Cerebellar nuclear complex (tissue), 1 donor: Measurements from ENCODE around the gene HAO2.
"Not testable (repeated sequence)": the region's sequence is repeated elsewhere in the genome, so short reads cannot be mapped to it uniquely, and the experiment has no call there.

Experiments used
- DNase-seq, 2 experiments: peaks; one replicate each; lab custom pipeline; 2025; lab: John Stamatoyannopoulos, UW

The HAO2 gene

GRCh38 chr1:119368554-119368953, at the start of gene HAO2:
Gene HAO2, plus strand, starts transcription at chr1:119368785. Its CDS starts 12,301 bp downstream, at chr1:119381086.
- no peak for DNase-seq

DNA sequence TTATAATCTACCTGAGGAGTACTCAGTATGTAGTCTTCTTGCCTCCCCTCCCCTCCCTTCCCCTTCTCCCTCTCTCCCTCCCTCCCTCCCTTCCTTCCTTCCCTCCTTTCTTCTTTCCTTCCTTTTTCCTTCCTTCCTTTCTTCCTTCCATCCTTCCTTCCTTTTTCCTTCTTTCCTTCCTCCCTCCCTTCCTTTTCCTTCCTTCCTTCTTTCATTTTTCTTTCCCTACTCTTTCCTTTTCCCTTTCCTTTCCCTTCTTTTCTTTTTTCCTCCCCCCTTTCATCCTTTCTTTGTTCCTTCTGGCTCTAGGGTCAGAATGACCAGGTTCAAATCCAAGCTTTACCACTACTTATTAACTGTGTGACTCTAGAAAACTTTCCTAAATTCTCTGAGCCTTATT, 48.5 kb upstream of the HAO2 start:
- no peak for DNase-seq

GRCh38 chr1:119321666-119322419, 46.7 kb upstream of the HAO2 start:
- DNase-seq, result no peak

DNA sequence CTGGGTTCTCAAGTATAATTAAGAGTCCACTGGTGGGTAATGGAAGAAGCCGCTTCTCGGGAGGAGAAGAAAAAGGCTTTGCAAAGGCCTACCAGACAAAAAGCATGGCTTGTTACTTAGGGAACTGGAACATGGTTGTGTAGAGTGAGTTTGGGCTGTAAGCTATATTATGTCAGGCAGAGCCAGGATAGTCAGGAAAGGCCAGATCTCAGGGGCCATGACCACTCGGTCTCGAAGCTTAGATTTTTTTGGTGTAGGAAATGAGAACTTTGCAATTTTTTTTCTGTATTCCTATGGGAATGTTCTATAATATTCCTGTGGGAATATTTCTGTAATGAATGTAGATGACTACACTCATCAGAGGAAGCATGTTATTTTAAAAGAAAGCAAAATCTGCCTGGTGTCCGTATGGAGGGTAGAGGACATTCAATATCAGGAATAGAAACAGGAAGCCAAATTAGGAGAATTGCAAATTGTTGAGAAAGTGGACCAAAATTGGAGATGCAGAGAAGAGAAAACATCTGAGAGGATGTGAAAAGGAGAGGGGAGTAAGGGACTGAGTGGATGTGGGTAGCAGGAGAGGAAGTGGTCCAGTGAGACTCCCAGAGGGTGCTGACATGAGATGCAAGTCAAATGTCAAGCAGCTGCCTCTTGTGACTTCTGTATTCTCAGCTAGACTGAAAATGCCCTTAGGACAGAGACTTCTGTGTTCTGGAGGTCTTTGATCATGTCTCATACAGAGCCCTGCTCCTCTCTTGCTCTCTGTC, 45.2 kb upstream of the HAO2 start:
- DNase-seq, result no peak

DNA sequence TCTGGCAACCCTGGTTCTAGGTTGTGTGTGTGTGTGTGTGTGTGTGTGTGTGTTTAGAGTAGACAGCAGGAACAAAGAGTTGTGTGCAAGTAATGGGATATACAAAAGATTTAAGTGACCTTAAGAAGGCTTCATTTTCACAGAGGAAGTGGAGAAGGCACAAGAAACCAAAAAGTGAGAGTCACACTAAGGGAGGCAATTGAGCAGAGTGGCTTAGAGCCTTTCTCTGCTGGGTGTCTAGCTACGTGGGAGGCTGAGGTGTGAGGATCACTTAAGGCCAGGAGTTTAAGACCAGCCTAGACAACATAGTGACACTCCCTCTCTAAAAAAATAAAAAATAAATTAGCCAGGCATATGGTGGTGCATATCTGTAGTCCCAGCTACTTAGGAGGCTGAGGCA, 44.4 kb upstream of the HAO2 start:
- DNase-seq, result no peak

GRCh38 chr1:119326251-119326650, 42.3 kb upstream of the HAO2 start:
- DNase-seq, result no peak

GRCh38 chr1:119327094-119327449, 41.5 kb upstream of the HAO2 start:
- no peak for DNase-seq

DNA sequence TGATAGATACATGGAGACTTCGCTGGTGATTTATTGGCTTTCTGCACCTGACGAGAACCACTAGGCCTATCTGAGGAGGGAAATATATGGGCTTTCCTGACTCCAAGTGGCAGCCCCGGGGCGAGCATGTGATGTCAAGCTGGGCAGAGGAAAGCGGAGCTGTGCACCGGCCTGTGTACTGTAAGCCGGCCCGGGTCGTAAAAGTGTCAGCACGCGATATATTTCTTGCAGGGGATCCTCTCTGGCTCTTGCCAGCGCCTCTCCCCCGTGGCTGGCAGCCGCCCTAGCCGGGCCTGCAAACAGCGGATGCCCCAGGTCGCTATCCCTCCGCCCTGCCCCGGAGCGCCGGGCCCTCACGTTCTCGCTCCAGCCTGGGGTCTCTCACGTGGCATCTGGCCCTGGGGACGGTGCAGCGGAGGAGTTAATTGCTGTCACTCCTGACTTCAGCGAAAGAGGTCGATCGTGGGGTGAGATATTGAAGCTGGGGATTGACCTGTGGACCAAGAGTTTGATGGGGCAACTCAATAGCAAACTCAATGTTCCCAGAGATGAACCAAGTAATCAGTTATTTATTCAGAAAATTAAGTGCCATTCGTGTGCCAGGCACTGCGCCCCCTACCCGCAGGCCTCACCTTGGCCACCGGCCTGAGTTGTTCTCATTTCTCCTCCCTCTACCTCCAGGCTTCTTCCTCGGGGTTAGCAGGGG, 41.0 kb upstream of the HAO2 start:
- no peak for DNase-seq

DNA sequence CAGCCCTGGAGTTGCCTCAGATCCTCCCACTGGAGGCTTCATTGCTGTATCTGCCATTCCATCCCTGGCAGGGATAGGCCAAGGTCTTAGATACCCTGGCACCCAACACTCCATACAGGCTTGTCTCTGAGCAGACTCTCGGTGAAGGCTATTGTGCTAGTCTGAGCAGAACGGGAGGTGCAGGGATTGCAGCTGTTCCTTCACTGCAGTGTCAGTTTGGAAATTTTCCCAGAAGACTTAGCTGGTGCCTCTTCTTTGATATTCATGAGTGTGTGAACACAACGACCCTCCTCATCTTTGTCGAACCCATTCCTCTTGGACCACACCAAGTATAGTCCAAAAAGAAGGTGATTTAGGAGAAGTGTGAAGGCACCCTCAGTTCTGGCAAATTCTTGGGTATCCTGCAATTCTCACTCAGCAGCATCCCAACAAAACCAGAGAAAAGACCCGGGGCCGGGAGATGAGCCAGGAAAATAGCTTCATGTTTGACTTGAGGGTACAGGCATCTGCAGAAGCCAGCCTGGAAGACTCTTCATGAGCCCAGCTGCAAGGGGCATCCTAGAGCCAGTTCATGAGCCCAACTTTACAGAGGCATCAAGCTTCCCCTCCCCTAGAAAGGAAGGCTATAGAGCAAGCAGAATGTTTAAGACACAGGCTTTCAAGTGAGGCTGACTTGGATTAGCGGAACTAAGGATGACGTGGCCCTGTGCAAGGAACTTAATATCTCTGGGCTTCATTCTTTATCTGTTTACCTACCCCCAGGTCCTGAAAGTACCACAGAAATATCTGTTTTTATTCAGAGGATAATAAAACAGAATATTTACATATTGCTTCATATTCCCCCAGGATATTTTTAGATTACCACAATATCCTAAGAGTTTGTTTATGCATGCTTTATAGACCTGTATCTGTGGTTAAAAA, 38.8 kb upstream of the HAO2 start:
- no peak for DNase-seq

- DNase-seq, result no peak
Observed at GRCh38 chr1:119330466-119331189, 38.0 kb upstream of the HAO2 start.

- no peak for DNase-seq
Observed at GRCh38 chr1:119331190-119331515, 37.4 kb upstream of the HAO2 start.

- no peak for DNase-seq
Observed at GRCh38 chr1:119331915-119332314, 36.7 kb upstream of the HAO2 start.

- no peak for DNase-seq
Observed at GRCh38 chr1:119332622-119333021, 36.0 kb upstream of the HAO2 start.

GRCh38 chr1:119333163-119333896, 35.3 kb upstream of the HAO2 start:
- DNase-seq, result no peak

DNA sequence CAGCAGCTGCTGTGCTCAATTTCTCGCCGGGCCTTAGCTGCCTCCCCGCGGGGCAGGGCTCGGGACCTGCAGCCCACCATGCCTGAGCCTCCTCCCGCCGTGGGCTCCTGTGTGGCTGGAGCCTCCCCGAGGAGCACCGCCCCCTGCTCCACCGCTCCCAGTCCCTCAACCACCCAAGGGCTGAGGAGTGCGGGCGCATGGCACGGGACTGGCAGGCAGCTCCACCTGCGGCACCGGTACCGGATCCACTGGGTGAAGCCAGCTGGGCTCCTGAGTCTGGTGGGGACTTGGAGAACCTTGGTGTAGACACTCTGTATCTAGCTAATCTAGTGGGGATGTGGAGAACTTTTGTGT, 34.7 kb upstream of the HAO2 start:
- not testable (repeated sequence) for DNase-seq

GRCh38 chr1:119336848-119337247, 31.7 kb upstream of the HAO2 start:
- DNase-seq, result no peak

- DNase-seq, result no peak
Observed at GRCh38 chr1:119338004-119338403, 30.6 kb upstream of the HAO2 start.

- no peak for DNase-seq
Observed at GRCh38 chr1:119338757-119339156, 29.8 kb upstream of the HAO2 start.

- DNase-seq, result no peak
Observed at GRCh38 chr1:119340861-119341261, 27.7 kb upstream of the HAO2 start.

DNA sequence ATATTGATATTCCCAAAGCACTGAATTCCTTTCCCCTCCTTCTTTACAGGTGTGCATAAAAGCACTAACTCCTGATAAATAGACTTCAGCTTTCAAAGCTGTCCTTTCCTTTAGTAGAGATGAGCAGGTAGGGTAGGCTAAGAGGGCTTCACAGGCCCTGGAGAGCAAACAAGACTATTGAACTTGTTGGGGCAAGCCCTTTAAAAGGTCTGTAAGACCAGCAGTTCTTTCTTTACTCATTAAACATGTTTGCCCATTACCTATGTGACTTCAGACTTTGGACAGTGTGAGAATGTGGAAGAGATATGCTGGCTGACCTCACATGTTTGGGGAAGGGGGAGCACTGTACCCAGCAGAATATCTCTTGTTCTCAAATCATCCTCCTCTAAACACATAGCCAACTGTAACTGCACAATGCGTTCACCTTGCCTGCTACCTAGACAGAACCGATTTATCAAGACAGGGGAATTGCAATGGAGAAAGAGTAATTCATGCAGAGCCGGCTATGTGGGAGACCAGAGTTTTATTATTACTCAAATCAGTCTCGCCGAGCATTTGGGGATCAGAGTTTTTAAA, 27.1 kb upstream of the HAO2 start:
- no peak for DNase-seq
